SHP77 (cell line): Measurements from ENCODE around the gene MCAM.
A peak's percentile ranks its signal among the peaks of the same experiment; 100 is the strongest.

ENCODE experiments used
- DNase-seq, 2 experiments: peaks; one replicate each; lab custom pipeline; 2025; lab: John Stamatoyannopoulos, UW

The MCAM gene

GRCh38 chr11:119316729-119317591, at the start of gene MCAM:
Gene MCAM (minus strand): TSS chr11:119317130. CDS start chr11:119317101, 29 bp downstream.
- peak in 1 of 2 experiments; percentile 63 for DNase-seq

GRCh38 chr11:119365071-119365591, 48.2 kb upstream of the MCAM start:
- no peak for DNase-seq

- no peak for DNase-seq
Measured at GRCh38 chr11:119363851-119364590, 47.1 kb upstream of the MCAM start.

- DNase-seq: no peak
Measured at GRCh38 chr11:119363081-119363850, 46.3 kb upstream of the MCAM start.

GRCh38 chr11:119362741-119363080, 45.8 kb upstream of the MCAM start:
- no peak for DNase-seq

GRCh38 chr11:119361941-119362725, 45.2 kb upstream of the MCAM start:
- no peak for DNase-seq

- DNase-seq: peak; percentile 52 to 77
Measured at GRCh38 chr11:119361056-119361787, 44.3 kb upstream of the MCAM start.

GRCh38 chr11:119359365-119360214, 42.7 kb upstream of the MCAM start:
- no peak for DNase-seq

GRCh38 chr11:119357074-119357473, 40.1 kb upstream of the MCAM start:
- DNase-seq: no peak

- DNase-seq: no peak
Measured at GRCh38 chr11:119356349-119357031, 39.6 kb upstream of the MCAM start.

- DNase-seq: no peak
Measured at GRCh38 chr11:119355091-119355843, 38.3 kb upstream of the MCAM start.

GRCh38 chr11:119352857-119353260, 35.9 kb upstream of the MCAM start:
- peak; percentile 88 to 89 for DNase-seq

GRCh38 chr11:119351232-119351631, 34.3 kb upstream of the MCAM start:
- DNase-seq: no peak

GRCh38 chr11:119350302-119350701, 33.4 kb upstream of the MCAM start:
- no peak for DNase-seq

- DNase-seq: no peak
Measured at GRCh38 chr11:119347940-119348605, 31.1 kb upstream of the MCAM start.

GRCh38 chr11:119347242-119347641, 30.3 kb upstream of the MCAM start:
- no peak for DNase-seq

- no peak for DNase-seq
Measured at GRCh38 chr11:119346605-119347004, 29.7 kb upstream of the MCAM start, which contains the start of gene MFRP. Gene MFRP (minus strand): TSS chr11:119346705. CDS start chr11:119346513, 192 bp downstream.

- DNase-seq: no peak
Measured at GRCh38 chr11:119345685-119346084, 28.8 kb upstream of the MCAM start.
